Dedifferentiated amniotic fluid mesenchymal stem cell (primary cell): ENCODE data around the gene ERBB2.
"Not testable (repeated sequence)": the region's sequence is repeated elsewhere in the genome, so short reads cannot be mapped to it uniquely, and the experiment has no call there.

Source experiments
- DNase-seq: peaks from one replicate; pipeline ENCODE4 v3.0.0-alpha.2; 2016; ENCODE audit errors: extremely low spot score

Gene ERBB2

GRCh38 chr17:39725923-39726322 is 26.1 kb downstream of the ERBB2 start:
- not testable (repeated sequence) for DNase-seq

GRCh38 chr17:39726617-39727016 is 26.8 kb downstream of the ERBB2 start:
- no peak for DNase-seq

GRCh38 chr17:39727556-39727955 is 27.7 kb downstream of the ERBB2 start:
- DNase-seq = no peak

GRCh38 chr17:39729280-39729851 is 29.5 kb downstream of the ERBB2 start:
- DNase-seq = no peak

GRCh38 chr17:39730095-39730921 is 30.4 kb downstream of the ERBB2 start, which contains the start of gene MIEN1:
Gene MIEN1 (minus strand): TSS chr17:39730532. CDS start chr17:39730495, 37 bp downstream.
- DNase-seq = peak; percentile 69

GRCh38 chr17:39732586-39732985 is 32.7 kb downstream of the ERBB2 start:
- DNase-seq = no peak

- DNase-seq = no peak
Observed at GRCh38 chr17:39735882-39736281, 36.0 kb downstream of the ERBB2 start.

GRCh38 chr17:39736319-39737165 is 36.7 kb downstream of the ERBB2 start:
- DNase-seq = no peak

GRCh38 chr17:39737206-39737759 is 37.4 kb downstream of the ERBB2 start:
- DNase-seq = no peak

- DNase-seq = no peak
Observed at GRCh38 chr17:39737760-39738567, 38.1 kb downstream of the ERBB2 start, which contains the start of gene GRB7. Gene GRB7 (plus strand): TSS chr17:39737938. CDS start chr17:39742302, 4,364 bp downstream.

GRCh38 chr17:39738568-39738901 is 38.7 kb downstream of the ERBB2 start:
- no peak for DNase-seq

GRCh38 chr17:39738983-39739884 is 39.4 kb downstream of the ERBB2 start:
- DNase-seq = no peak

- no peak for DNase-seq
Observed at GRCh38 chr17:39739885-39740356, 40.1 kb downstream of the ERBB2 start.

- no peak for DNase-seq
Observed at GRCh38 chr17:39740357-39741111, 40.7 kb downstream of the ERBB2 start.

GRCh38 chr17:39742126-39742855 is 42.4 kb downstream of the ERBB2 start:
- DNase-seq = no peak

- DNase-seq = no peak
Observed at GRCh38 chr17:39742856-39743436, 43.1 kb downstream of the ERBB2 start.

GRCh38 chr17:39744075-39744835 is 44.4 kb downstream of the ERBB2 start:
- no peak for DNase-seq
